Panc1 (cell line): ENCODE results near the gene RIPK3. TPM values are rescaled to one million over a fixed set of nuclear protein-coding genes. Genes with fewer than 3 reads are reported as not detected.

Experiments
- ATAC-seq: fragments of 200-7000 bp; cut with Tn5 transposase; 2 replicates; pipeline ENCODE4 v1.9.1; 2020; ENCODE audit warnings: mild to moderate bottlenecking, moderate library complexity
- BruUV-seq: library from RNA; stranded (reverse); fragments of 400-500 nt; replicated peaks from 2 replicates; lab custom pipeline; 2021; lab: Mats Ljungman, UMichigan
- CTCF ChIA-PET: fragments of 300-600 bp; sonication (Branson Sonifier 250); formaldehyde crosslinking; loops from one replicate; lab custom pipeline; 2022; ENCODE audit warnings: antibody characterized with exemption; lab: Charles Lee
- POLR2A ChIA-PET: fragments of 300-600 bp; sonication (Branson Sonifier 250); formaldehyde crosslinking; loops from one replicate; lab custom pipeline; 2022; ENCODE audit warnings: antibody characterized with exemption; lab: Charles Lee
- DNase-seq: peaks from one replicate; pipeline ENCODE4 v3.0.0-alpha.2; 2010; ENCODE audit warnings: low read depth, low spot score
- H3K27ac ChIP-seq: 2 replicates; pipeline ENCODE4 v1.5.1; 2011; ENCODE audit warnings: mild to moderate bottlenecking, low read length, inconsistent platforms
- H3K27me3 ChIP-seq: fragments of 200-500 bp; sonication (Bioruptor generic); 2 replicates; pipeline ENCODE4 v1.6.0; 2014; ENCODE audit warnings: low read length, inconsistent platforms; ENCODE audit not compliant: control insufficient read depth, insufficient read depth
- H3K36me3 ChIP-seq: fragments of 200-500 bp; sonication (Bioruptor generic); 2 replicates; pipeline ENCODE4 v1.5.1; 2014; ENCODE audit warnings: inconsistent platforms, mild to moderate bottlenecking, low read length, moderate library complexity; ENCODE audit not compliant: control insufficient read depth, insufficient read depth
- H3K4me1 ChIP-seq: 2 replicates; pipeline ENCODE4 v1.5.1; 2011; ENCODE audit warnings: inconsistent platforms, mild to moderate bottlenecking, low read length, moderate library complexity; ENCODE audit not compliant: control insufficient read depth, insufficient read depth
- H3K4me3 ChIP-seq, 2 experiments: 2 replicates each; pipeline ENCODE4 v1.5.1; 2011 to 2012; ENCODE audit warnings: low read depth in 2 of 2, low read length in 2 of 2, mild to moderate bottlenecking in 2 of 2, inconsistent platforms in 1 of 2, moderate library complexity in 1 of 2
- H3K9me3 ChIP-seq: fragments of 200-500 bp; sonication (Bioruptor generic); 2 replicates; pipeline ENCODE4 v1.5.1; 2014; ENCODE audit warnings: low read depth, mild to moderate bottlenecking, inconsistent platforms, low read length, moderate library complexity; ENCODE audit not compliant: control insufficient read depth, insufficient read depth
- POLR2AphosphoS5 ChIP-seq: IDR thresholded peaks from 2 replicates; pipeline ENCODE4 v1.6.1; 2012; ENCODE audit warnings: mild to moderate bottlenecking, low read depth, low read length, moderate library complexity
- SIN3A ChIP-seq: IDR thresholded peaks from 2 replicates; pipeline ENCODE4 v1.6.1; 2012; ENCODE audit warnings: low read depth, mild to moderate bottlenecking, low read length, moderate library complexity, borderline replicate concordance; ENCODE audit not compliant: insufficient read depth
- TCF7L2 ChIP-seq: IDR thresholded peaks from 2 replicates; pipeline ENCODE4 v1.6.1; 2011; ENCODE audit warnings: mild to moderate bottlenecking, low read depth, low read length, inconsistent platforms
- in situ Hi-C: cut with HindIII; loops from 2 replicates; pipeline ENCODE4 v1.10.0; 2016; ENCODE audit warnings: low sequenced_read_pairs, low pct_unique_long_range_greater_than_20kb
- intact Hi-C: fragments of 100-400 bp; cut with micrococcal nuclease; formaldehyde crosslinking; loops from one replicate; pipeline ENCODE4 v1.10.0; 2022; ENCODE audit not compliant: unreplicated experiment
- total RNA-seq: library from RNA; stranded (reverse); gene quantifications from one replicate; pipeline ENCODE4 v1.2.1, GENCODE V29; 2021; ENCODE audit not compliant: unreplicated experiment
- TF ChIP-seq, protein P1 (sequence below): fragments of 450-650 bp; IDR thresholded peaks from 2 replicates; pipeline ENCODE4 v1.5.1; 2017; ENCODE audit warnings: mild to moderate bottlenecking
- TF ChIP-seq, protein P2 (sequence below), 2 experiments: IDR thresholded peaks; 2 replicates each; pipeline ENCODE4 v1.6.1; 2011 to 2012; ENCODE audit warnings: low read depth in 2 of 2, control low read depth in 1 of 2, low read length in 1 of 2, mild to moderate bottlenecking in 1 of 2, moderate library complexity in 1 of 2; ENCODE audit not compliant: insufficient read depth in 1 of 2

Gene RIPK3
- total RNA-seq, 1 experiment from 2014 or later = not detected

DNA sequence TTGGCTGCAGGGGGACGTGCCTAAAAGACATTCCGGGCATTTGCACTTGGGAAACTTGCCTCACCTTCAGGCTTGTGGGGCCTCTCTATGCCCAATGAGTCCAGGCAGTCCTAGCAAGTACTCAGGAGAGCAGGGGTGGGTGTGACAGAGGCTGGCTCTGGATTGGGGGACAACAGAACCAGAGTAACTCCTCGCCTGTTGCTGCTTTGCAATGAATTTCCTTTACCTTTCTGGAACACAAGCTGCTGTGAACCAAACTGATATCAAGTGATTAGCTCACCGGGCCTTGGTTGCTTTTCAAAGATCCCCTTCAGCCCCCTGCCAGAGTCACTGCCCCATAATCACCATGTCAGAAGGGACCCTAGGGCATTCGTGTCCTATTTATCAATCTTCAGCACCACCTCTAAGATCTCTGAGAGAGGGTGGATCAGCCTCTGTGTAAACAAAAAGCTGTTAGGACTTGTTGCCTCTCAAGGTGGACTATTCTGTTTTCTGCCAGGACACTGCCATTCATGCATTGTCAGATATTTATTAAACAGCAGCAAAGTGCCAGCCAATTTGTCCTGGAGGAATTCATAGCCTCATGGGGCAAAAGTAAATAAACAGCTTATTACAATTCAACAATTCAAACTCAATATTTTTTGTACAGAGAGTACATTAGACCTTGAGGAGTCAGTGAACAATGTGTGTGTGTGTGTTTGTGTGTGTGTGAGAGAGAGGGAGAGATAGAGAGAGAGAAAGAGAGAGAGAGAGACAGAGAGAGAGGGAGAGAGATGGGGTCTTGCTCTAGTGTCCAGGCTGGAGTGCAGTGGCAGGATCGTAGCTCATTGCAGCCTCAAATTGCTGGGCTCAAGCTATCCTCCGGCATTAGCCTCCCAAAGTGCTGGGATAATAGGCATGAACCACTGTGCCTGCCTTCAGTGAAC lies 39.5 kb upstream of the RIPK3 start:
- no TSS peak for BruUV-seq
- Histone ChIP-seq H3K9me3 (no peaks in the 10 kb centered on the region), H3K36me3 (no peaks in the 10 kb centered on the region), H3K4me1 (no peaks in the 10 kb centered on the region), H3K27ac (no peak overlapping the region), H3K4me3 (no peak overlapping the region), H3K27me3 (no peaks in the 10 kb centered on the region)
- ChIA-PET POLR2A (interaction anchor here (0.6 kb wide), 1 partner anchor 148 kb away, joined by 8 read pairs; no protein-coding TSS in a partner anchor), CTCF (no interaction called here)
- in situ Hi-C loops = no loop called here
- intact Hi-C loops = no loop called here
- TF ChIP-seq, protein P1, sequence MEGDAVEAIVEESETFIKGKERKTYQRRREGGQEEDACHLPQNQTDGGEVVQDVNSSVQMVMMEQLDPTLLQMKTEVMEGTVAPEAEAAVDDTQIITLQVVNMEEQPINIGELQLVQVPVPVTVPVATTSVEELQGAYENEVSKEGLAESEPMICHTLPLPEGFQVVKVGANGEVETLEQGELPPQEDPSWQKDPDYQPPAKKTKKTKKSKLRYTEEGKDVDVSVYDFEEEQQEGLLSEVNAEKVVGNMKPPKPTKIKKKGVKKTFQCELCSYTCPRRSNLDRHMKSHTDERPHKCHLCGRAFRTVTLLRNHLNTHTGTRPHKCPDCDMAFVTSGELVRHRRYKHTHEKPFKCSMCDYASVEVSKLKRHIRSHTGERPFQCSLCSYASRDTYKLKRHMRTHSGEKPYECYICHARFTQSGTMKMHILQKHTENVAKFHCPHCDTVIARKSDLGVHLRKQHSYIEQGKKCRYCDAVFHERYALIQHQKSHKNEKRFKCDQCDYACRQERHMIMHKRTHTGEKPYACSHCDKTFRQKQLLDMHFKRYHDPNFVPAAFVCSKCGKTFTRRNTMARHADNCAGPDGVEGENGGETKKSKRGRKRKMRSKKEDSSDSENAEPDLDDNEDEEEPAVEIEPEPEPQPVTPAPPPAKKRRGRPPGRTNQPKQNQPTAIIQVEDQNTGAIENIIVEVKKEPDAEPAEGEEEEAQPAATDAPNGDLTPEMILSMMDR = no peak
- TF ChIP-seq, protein P2, sequence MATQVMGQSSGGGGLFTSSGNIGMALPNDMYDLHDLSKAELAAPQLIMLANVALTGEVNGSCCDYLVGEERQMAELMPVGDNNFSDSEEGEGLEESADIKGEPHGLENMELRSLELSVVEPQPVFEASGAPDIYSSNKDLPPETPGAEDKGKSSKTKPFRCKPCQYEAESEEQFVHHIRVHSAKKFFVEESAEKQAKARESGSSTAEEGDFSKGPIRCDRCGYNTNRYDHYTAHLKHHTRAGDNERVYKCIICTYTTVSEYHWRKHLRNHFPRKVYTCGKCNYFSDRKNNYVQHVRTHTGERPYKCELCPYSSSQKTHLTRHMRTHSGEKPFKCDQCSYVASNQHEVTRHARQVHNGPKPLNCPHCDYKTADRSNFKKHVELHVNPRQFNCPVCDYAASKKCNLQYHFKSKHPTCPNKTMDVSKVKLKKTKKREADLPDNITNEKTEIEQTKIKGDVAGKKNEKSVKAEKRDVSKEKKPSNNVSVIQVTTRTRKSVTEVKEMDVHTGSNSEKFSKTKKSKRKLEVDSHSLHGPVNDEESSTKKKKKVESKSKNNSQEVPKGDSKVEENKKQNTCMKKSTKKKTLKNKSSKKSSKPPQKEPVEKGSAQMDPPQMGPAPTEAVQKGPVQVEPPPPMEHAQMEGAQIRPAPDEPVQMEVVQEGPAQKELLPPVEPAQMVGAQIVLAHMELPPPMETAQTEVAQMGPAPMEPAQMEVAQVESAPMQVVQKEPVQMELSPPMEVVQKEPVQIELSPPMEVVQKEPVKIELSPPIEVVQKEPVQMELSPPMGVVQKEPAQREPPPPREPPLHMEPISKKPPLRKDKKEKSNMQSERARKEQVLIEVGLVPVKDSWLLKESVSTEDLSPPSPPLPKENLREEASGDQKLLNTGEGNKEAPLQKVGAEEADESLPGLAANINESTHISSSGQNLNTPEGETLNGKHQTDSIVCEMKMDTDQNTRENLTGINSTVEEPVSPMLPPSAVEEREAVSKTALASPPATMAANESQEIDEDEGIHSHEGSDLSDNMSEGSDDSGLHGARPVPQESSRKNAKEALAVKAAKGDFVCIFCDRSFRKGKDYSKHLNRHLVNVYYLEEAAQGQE (IDR thresholded peaks at IDR 0.05; ENCODE audit: insufficient read depth in 1 of 2, low read depth in 2 of 2, low read length in 1 of 2) = no peak
- no peak for TF ChIP-seq TCF7L2
- no peak for TF ChIP-seq SIN3A
- TF ChIP-seq POLR2AphosphoS5 = no peak
- no peak for DNase-seq
- ATAC-seq = no peak

DNA sequence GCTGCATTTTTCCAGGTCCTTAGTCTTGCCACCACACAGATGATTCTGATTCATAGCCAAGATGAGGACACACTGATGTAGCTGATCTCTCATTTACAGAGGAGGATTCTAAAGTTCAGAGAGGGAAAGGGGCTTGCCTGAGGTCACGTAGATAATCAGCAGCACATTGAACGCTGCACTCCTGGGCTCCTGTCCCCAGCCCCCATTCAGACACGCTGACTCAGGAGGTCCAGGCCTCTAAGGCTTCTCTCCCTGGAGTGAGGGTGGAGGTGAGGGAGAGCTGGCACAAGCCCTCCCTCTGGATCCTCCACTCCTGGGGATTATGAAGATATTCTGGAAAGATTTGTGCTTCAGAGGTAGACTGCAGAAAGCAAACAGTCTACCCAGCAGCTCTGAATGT lies 38.5 kb upstream of the RIPK3 start:
- Histone ChIP-seq H3K27me3 (no peaks in the 10 kb centered on the region), H3K4me3 (no peak overlapping the region), H3K27ac (no peak overlapping the region), H3K36me3 (no peaks in the 10 kb centered on the region), H3K9me3 (no peaks in the 10 kb centered on the region), H3K4me1 (no peaks in the 10 kb centered on the region)
- ChIA-PET CTCF (interaction anchor here (0.6 kb wide), 1 partner anchor 61 kb away, joined by 4 read pairs; no protein-coding TSS in a partner anchor), POLR2A (no interaction called here)
- in situ Hi-C loops = no loop called here
- intact Hi-C loops = no loop called here
- BruUV-seq = no TSS peak
- TF ChIP-seq, protein P2 (IDR thresholded peaks at IDR 0.05; ENCODE audit: insufficient read depth in 1 of 2, low read depth in 2 of 2, low read length in 1 of 2) = no peak
- TF ChIP-seq POLR2AphosphoS5 (no peak), TCF7L2 (no peak), SIN3A (no peak)
- TF ChIP-seq, protein P1 = no peak
- ATAC-seq (no peak), DNase-seq (no peak)
